ENCODE data around the gene CMC2.

The CMC2 gene

GRCh38 chr16:81003610-81004460 lies 2.9 kb downstream of the CMC2 start:
- no peak overlapping the region for H3K4me3 ChIP-seq (ENCODE audit: low read length)
- TF ChIP-seq CTCF (conservative IDR thresholded peaks at IDR 0.05; ENCODE audit: low read depth, low read length): no peak
- DNase-seq (ENCODE audit: low read depth): no peak

GRCh38 chr16:81003064-81003463 lies 3.6 kb downstream of the CMC2 start:
- DNase-seq (ENCODE audit: low read depth): no peak
- no peak overlapping the region for H3K4me3 ChIP-seq (ENCODE audit: low read length)
- TF ChIP-seq CTCF (conservative IDR thresholded peaks at IDR 0.05; ENCODE audit: low read depth, low read length): no peak

- no peak for DNase-seq (ENCODE audit: low read depth)
- no peak overlapping the region for H3K4me3 ChIP-seq (ENCODE audit: low read length)
- no peak for TF ChIP-seq CTCF (conservative IDR thresholded peaks at IDR 0.05; ENCODE audit: low read depth, low read length)
Observed at GRCh38 chr16:81001330-81001729, 5.4 kb downstream of the CMC2 start.

GRCh38 chr16:81000873-81001272 lies 5.8 kb downstream of the CMC2 start:
- no peak for TF ChIP-seq CTCF (conservative IDR thresholded peaks at IDR 0.05; ENCODE audit: low read depth, low read length)
- no peak for DNase-seq (ENCODE audit: low read depth)
- no peak overlapping the region for H3K4me3 ChIP-seq (ENCODE audit: low read length)

GRCh38 chr16:80997964-80998620 lies 8.6 kb downstream of the CMC2 start:
- no peak overlapping the region for H3K4me3 ChIP-seq (ENCODE audit: low read length)
- TF ChIP-seq CTCF (conservative IDR thresholded peaks at IDR 0.05; ENCODE audit: low read depth, low read length): no peak
- no peak for DNase-seq (ENCODE audit: low read depth)

- no peak for DNase-seq (ENCODE audit: low read depth)
- TF ChIP-seq CTCF (conservative IDR thresholded peaks at IDR 0.05; ENCODE audit: low read depth, low read length): no peak
Observed at GRCh38 chr16:80997139-80997798, 9.4 kb downstream of the CMC2 start.

More at GRCh38 chr16:80997139-80997798, 9.4 kb downstream of the CMC2 start:
- H3K4me3 ChIP-seq (ENCODE audit: low read length): no peak overlapping the region

Measured in retinal pigment epithelial cell (primary cell).